ENCODE data around the gene PAX9. TPM values are rescaled to one million over a fixed set of nuclear protein-coding genes. Genes with fewer than 3 reads are reported as not detected.

PAX9 gene
- total RNA-seq, 4 donors from 2014 or later = not detected

GRCh38 chr14:36649872-36650650, 11.6 kb upstream of the PAX9 start:
- intact Hi-C loops (cut with DNase I; ENCODE audit: low total_unique reads) (loop anchor here (5.0 to 10.0 kb wide), 2 partner anchors 135 to 292 kb away; no protein-coding TSS in a partner anchor), in situ Hi-C loops (cut with MboI; ENCODE audit: low sequenced_read_pairs in 4 of 4) (loop anchor here in 3 of 4 donors (25.0 kb wide), 3 partner anchors 287 to 962 kb away; partner anchors contain the start of genes FOXA1 (in 1 of the 3) and TTC6 (in 1 of the 3))
- Histone ChIP-seq H3K9me3 (no peaks in the 10 kb centered on the region), H3K4me1 (peaks cover 12% of the 10 kb centered on the region in 2 donors), H3K27ac (no peak overlapping the region), H3K4me3 (no peak overlapping the region), H3K36me3 (no peaks in the 10 kb centered on the region), H3K27me3 (peaks cover 94 to 100% (median 96%) of the 10 kb centered on the region in 3 donors)
- DNase-seq (no peak), ATAC-seq (no peak)
- TF ChIP-seq, protein P1, sequence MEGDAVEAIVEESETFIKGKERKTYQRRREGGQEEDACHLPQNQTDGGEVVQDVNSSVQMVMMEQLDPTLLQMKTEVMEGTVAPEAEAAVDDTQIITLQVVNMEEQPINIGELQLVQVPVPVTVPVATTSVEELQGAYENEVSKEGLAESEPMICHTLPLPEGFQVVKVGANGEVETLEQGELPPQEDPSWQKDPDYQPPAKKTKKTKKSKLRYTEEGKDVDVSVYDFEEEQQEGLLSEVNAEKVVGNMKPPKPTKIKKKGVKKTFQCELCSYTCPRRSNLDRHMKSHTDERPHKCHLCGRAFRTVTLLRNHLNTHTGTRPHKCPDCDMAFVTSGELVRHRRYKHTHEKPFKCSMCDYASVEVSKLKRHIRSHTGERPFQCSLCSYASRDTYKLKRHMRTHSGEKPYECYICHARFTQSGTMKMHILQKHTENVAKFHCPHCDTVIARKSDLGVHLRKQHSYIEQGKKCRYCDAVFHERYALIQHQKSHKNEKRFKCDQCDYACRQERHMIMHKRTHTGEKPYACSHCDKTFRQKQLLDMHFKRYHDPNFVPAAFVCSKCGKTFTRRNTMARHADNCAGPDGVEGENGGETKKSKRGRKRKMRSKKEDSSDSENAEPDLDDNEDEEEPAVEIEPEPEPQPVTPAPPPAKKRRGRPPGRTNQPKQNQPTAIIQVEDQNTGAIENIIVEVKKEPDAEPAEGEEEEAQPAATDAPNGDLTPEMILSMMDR (IDR thresholded peaks at IDR 0.05 in 4 of 5, conservative IDR thresholded peaks at IDR 0.05 in 1 of 5) = no peak
- no peak for TF ChIP-seq POLR2A (IDR thresholded peaks at IDR 0.05)

DNA sequence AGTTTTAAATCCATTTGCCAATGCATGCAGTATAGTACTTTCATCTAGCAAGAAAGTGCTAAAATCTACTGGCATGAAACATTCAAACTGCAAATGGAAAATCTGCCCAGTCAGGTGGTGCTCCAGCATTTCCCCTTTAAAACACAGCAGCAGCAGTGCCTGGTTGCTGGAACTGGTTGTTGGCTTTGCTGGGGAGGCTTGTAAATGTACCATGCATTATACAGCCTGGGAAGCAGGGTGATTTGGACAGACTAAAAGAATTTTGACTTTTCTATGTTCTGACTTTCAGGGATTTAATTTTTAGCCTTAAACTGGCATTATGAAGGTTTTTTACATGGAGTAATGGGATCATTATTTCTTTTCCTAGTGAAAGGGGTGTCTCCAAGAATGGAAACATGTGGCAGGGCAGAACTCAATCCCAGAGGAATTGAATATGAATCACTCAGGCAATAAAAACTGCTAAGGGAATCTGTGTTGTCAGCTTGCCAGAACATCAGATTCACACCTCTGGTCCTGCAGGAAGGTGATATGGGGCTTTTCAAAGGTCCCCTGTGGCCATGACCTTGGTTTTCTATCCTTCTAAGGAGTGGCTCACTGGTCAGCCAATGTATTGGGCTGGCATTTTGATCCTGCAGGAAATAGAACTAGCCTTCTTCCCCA, 9.0 kb upstream of the PAX9 start:
- intact Hi-C loops (cut with DNase I; ENCODE audit: low total_unique reads) = loop anchor here (10.0 kb wide), 1 partner anchor 138 kb away; no protein-coding TSS in a partner anchor
- Histone ChIP-seq H3K4me3 (no peak overlapping the region), H3K27me3 (peaks cover 100% of the 10 kb centered on the region in 3 donors)

GRCh38 chr14:36653413-36653812, 8.2 kb upstream of the PAX9 start:
- H3K4me1 ChIP-seq = peaks cover 11 to 17% of the 10 kb centered on the region in 2 donors
- H3K36me3 ChIP-seq = no peaks in the 10 kb centered on the region
- in situ Hi-C loops (cut with MboI; ENCODE audit: low sequenced_read_pairs in 4 of 4) = loop anchor here in 3 of 4 donors (25.0 kb wide), 3 partner anchors 284 to 959 kb away; partner anchors contain the start of genes FOXA1 (in 1 of the 3) and TTC6 (in 1 of the 3)
- H3K27me3 ChIP-seq = peaks cover 100% of the 10 kb centered on the region in 3 donors
- no peak overlapping the region for H3K27ac ChIP-seq
- no peak for ATAC-seq
- TF ChIP-seq, protein P1 (IDR thresholded peaks at IDR 0.05 in 4 of 5, conservative IDR thresholded peaks at IDR 0.05 in 1 of 5) = no peak
- TF ChIP-seq POLR2A (IDR thresholded peaks at IDR 0.05) = no peak
- H3K4me3 ChIP-seq = no peak overlapping the region
- intact Hi-C loops (cut with DNase I; ENCODE audit: low total_unique reads) = loop anchor here (10.0 kb wide), 1 partner anchor 139 kb away; no protein-coding TSS in a partner anchor
- DNase-seq = no peak
- H3K9me3 ChIP-seq = no peaks in the 10 kb centered on the region

More for the DNA sequence above, 9.0 kb upstream of the PAX9 start:
- no peaks in the 10 kb centered on the region for H3K36me3 ChIP-seq
- H3K27ac ChIP-seq = no peak overlapping the region
- TF ChIP-seq, protein P1 (IDR thresholded peaks at IDR 0.05 in 4 of 5, conservative IDR thresholded peaks at IDR 0.05 in 1 of 5) = no peak
- in situ Hi-C loops (cut with MboI; ENCODE audit: low sequenced_read_pairs in 4 of 4) = loop anchor here in 3 of 4 donors (25.0 kb wide), 3 partner anchors 285 to 960 kb away; partner anchors contain the start of genes FOXA1 (in 1 of the 3) and TTC6 (in 1 of the 3)
- H3K9me3 ChIP-seq = no peaks in the 10 kb centered on the region
- ATAC-seq = no peak
- DNase-seq = no peak
- H3K4me1 ChIP-seq = peaks cover 15 to 23% of the 10 kb centered on the region in 2 donors

DNA sequence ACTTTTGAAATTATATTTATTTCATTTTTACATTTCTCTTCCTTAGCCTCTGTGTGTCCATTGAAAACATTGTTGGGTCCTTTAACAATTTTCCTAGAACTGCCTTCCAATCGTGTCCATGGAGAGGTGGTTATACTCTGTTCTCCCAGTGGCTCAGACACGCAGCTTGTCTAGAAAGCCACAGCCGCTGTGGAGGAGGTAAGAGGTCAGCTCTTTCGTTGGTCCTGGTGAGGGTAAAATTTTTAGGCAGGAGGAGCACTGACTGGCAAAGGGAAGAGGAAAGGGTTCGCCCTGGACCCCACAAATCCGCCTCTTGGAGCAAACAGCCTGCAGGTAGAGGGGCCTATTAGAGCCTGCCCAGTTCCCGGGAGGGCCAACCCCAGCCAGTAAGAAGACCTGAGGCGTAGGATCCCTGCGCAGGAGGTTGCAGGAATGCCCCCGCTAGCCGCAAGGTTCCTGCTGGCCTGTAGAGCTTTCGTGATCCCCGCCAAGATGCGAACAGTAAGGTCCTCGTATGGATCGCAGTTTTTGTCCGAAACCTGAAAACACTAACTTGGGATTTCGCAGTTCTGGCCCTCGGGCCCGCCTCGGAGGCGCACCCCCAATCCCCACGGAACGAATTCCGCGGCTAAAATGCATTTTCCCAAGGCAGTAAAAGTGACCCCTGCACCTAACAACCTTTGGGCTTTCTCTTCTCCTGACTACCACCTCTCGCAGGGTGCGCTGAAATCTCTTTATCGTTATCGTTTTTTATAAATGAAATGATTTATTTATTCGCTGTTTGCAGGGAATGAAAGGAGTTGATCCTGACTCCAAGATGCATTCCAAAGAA, 7.5 kb upstream of the PAX9 start:
- TF ChIP-seq, protein P1 (IDR thresholded peaks at IDR 0.05 in 4 of 5, conservative IDR thresholded peaks at IDR 0.05 in 1 of 5) = no peak
- TF ChIP-seq POLR2A (IDR thresholded peaks at IDR 0.05) = no peak
- in situ Hi-C loops (cut with MboI; ENCODE audit: low sequenced_read_pairs in 4 of 4) = loop anchor here in 3 of 4 donors (25.0 kb wide), 3 partner anchors 283 to 958 kb away; partner anchors contain the start of genes FOXA1 (in 1 of the 3) and TTC6 (in 1 of the 3)
- Histone ChIP-seq H3K27me3 (peaks cover 100% of the 10 kb centered on the region in 3 donors), H3K27ac (no peak overlapping the region), H3K4me3 (no peak overlapping the region), H3K9me3 (no peaks in the 10 kb centered on the region), H3K36me3 (no peaks in the 10 kb centered on the region), H3K4me1 (peaks cover 11 to 17% of the 10 kb centered on the region in 2 donors)
- intact Hi-C loops (cut with DNase I; ENCODE audit: low total_unique reads) = loop anchor here (10.0 kb wide), 1 partner anchor 139 kb away; no protein-coding TSS in a partner anchor
- ATAC-seq (no peak), DNase-seq (no peak)

Data from gastrocnemius medialis (tissue), 4 donors.